ENCODE data around the gene KLHL29. TPM values are rescaled to one million over a fixed set of nuclear protein-coding genes. Genes with fewer than 3 reads are reported as not detected.

Gene KLHL29
- total RNA-seq, 1 donor from 2014 or later: 12.9 TPM

- DNase-seq (no peak), ATAC-seq (no peak)
- Histone ChIP-seq H3K4me3 (no peak overlapping the region), H3K27ac (no peak overlapping the region), H3K27me3 (ENCODE audit: low read depth) (no peaks in the 10 kb centered on the region), H3K36me3 (no peaks in the 10 kb centered on the region), H3K4me1 (no peaks in the 10 kb centered on the region), H3K9me3 (no peaks in the 10 kb centered on the region)
- TF ChIP-seq, protein P1, sequence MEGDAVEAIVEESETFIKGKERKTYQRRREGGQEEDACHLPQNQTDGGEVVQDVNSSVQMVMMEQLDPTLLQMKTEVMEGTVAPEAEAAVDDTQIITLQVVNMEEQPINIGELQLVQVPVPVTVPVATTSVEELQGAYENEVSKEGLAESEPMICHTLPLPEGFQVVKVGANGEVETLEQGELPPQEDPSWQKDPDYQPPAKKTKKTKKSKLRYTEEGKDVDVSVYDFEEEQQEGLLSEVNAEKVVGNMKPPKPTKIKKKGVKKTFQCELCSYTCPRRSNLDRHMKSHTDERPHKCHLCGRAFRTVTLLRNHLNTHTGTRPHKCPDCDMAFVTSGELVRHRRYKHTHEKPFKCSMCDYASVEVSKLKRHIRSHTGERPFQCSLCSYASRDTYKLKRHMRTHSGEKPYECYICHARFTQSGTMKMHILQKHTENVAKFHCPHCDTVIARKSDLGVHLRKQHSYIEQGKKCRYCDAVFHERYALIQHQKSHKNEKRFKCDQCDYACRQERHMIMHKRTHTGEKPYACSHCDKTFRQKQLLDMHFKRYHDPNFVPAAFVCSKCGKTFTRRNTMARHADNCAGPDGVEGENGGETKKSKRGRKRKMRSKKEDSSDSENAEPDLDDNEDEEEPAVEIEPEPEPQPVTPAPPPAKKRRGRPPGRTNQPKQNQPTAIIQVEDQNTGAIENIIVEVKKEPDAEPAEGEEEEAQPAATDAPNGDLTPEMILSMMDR (IDR thresholded peaks at IDR 0.05): no peak
- intact Hi-C loops (cut with DNase I): no loop called here
Measured at GRCh38 chr2:23476786-23477185, 91.8 kb downstream of the KLHL29 start.

DNA sequence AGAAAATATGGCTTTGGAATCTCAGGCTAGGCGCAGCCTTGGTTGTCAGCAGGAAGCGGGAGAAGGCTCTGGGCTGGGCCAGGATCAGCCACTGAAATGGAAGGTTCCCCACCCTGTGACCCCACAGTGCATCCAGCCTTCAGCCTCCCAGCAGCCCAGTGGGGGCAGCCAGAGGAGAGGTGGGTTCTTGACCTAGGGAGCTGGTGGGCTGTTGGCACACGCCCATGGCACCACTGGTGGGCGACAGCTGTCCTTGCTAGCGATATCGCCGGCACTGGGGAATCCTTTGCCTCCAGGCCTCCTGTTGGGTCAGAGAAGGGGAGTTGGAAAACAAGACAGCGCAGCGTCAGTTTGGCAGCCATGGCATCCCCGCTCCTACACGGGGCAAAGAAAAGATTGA, 92.4 kb downstream of the KLHL29 start:
- no peaks in the 10 kb centered on the region for H3K36me3 ChIP-seq
- H3K27me3 ChIP-seq (ENCODE audit: low read depth): no peaks in the 10 kb centered on the region
- H3K9me3 ChIP-seq: no peaks in the 10 kb centered on the region
- no peak overlapping the region for H3K4me3 ChIP-seq
- no peaks in the 10 kb centered on the region for H3K4me1 ChIP-seq
- no peak overlapping the region for H3K27ac ChIP-seq
- no peak for ATAC-seq
- TF ChIP-seq, protein P1 (IDR thresholded peaks at IDR 0.05): no peak
- intact Hi-C loops (cut with DNase I): no loop called here
- no peak for DNase-seq

GRCh38 chr2:23478087-23478932, 93.3 kb downstream of the KLHL29 start:
- Histone ChIP-seq H3K27ac (no peak overlapping the region), H3K27me3 (ENCODE audit: low read depth) (no peaks in the 10 kb centered on the region), H3K36me3 (no peaks in the 10 kb centered on the region), H3K4me3 (no peak overlapping the region), H3K4me1 (no peaks in the 10 kb centered on the region), H3K9me3 (no peaks in the 10 kb centered on the region)
- no peak for ATAC-seq
- TF ChIP-seq, protein P1 (IDR thresholded peaks at IDR 0.05): no peak
- intact Hi-C loops (cut with DNase I): no loop called here
- DNase-seq: no peak

- TF ChIP-seq, protein P1 (IDR thresholded peaks at IDR 0.05): no peak
- Histone ChIP-seq H3K4me1 (no peaks in the 10 kb centered on the region), H3K36me3 (no peaks in the 10 kb centered on the region), H3K27ac (no peak overlapping the region), H3K27me3 (ENCODE audit: low read depth) (no peaks in the 10 kb centered on the region), H3K9me3 (no peaks in the 10 kb centered on the region), H3K4me3 (no peak overlapping the region)
- DNase-seq: no peak
- intact Hi-C loops (cut with DNase I): no loop called here
- no peak for ATAC-seq
Measured at GRCh38 chr2:23478933-23479683, 94.1 kb downstream of the KLHL29 start.

DNA sequence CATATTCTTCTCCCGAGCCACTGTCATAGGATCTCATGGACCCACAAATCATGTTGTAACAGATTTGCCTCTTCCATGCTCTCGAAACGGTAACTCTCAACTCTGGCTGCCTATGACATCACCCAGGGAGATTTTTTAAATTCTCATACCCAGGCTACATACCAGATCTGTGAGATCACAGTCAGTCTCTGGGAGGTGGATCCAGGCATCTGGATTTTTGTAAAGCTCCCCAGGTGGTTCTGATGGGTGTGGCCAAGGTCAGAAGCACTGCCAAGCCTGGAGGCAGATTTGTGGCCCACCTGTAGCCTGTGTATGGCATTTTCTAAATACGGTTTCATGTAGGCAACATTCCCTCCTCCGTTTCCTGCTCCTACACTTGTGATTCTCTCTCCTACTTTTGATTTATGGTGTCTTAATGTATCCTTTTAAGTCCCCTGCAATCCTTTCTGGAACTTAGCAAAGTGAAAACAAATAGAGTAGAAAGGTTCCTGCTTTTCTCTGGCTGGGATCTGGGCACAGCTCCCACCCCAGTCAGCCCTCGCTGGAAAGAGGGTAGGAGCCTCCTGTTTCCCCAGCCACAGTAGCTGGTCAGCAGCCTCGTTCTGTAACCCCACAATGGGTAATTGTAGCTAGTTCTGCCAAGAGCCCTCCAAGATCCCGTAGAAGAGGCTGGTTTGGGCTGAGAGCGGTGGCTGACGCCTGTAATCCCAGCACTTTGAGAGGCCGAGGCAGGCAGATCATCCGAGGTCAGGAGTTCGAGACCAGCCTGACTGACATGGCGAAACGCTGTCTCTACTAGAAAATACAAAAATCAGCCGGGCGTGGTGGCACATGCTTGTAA, 96.2 kb downstream of the KLHL29 start:
- Histone ChIP-seq H3K27me3 (ENCODE audit: low read depth) (no peaks in the 10 kb centered on the region), H3K4me3 (no peak overlapping the region), H3K4me1 (no peaks in the 10 kb centered on the region), H3K36me3 (no peaks in the 10 kb centered on the region), H3K9me3 (no peaks in the 10 kb centered on the region), H3K27ac (peak overlapping the region; percentile 56)
- DNase-seq (no peak), ATAC-seq (peak; percentile 68 to 85)
- TF ChIP-seq, protein P1 (IDR thresholded peaks at IDR 0.05): no peak
- intact Hi-C loops (cut with DNase I): no loop called here
